GM12878 (cell line): ENCODE results near the gene NFYC. TPM values are rescaled to one million over a fixed set of nuclear protein-coding genes. Genes with fewer than 3 reads are reported as not detected.
A peak's percentile ranks its signal among the peaks of the same experiment; 100 is the strongest.

Experiments used
- ATAC-seq: fragments of 200-7000 bp; cut with Tn5 transposase; 3 replicates; pipeline ENCODE4 v1.9.1; 2020; ENCODE audit warnings: mild to moderate bottlenecking, moderate library complexity
- BruUV-seq: library from RNA; stranded (reverse); fragments of 400-500 nt; replicated peaks from 2 replicates; lab custom pipeline; 2021; lab: Mats Ljungman, UMichigan
- CTCF ChIA-PET: fragments of 300-600 bp; sonication (Branson Sonifier 250); formaldehyde crosslinking; extraction: SDS; loops from one replicate; lab custom pipeline; 2021; ENCODE audit warnings: inconsistent platforms; lab: Yijun Ruan, JAX
- POLR2A ChIA-PET: fragments of 350-600 bp; formaldehyde crosslinking; extraction: SDS; loops from one replicate; lab custom pipeline; 2021; ENCODE audit warnings: inconsistent platforms; lab: Charles Lee
- RAD21 ChIA-PET: fragments of 300-600 bp; sonication (Branson Sonifier 250); formaldehyde crosslinking; loops from one replicate; lab custom pipeline; 2023; ENCODE audit warnings: antibody characterized with exemption; ENCODE audit not compliant: unreplicated experiment; lab: Charles Lee
- SMC1A ChIA-PET: fragments of 300-600 bp; sonication (Branson Sonifier 250); formaldehyde crosslinking; loops from one replicate; lab custom pipeline; 2023; ENCODE audit not compliant: unreplicated experiment, uncharacterized antibody; lab: Charles Lee
- DNase-seq: peaks from one replicate; pipeline ENCODE4 v3.0.0-alpha.2; 2011; ENCODE audit warnings: low read depth, low spot score
- FAIRE-seq: peaks from 3 replicates; lab custom pipeline; 2011; peaks lifted over from hg19 to GRCh38; lab: Jason Lieb, UNC
- H2AFZ ChIP-seq: 2 replicates; pipeline ENCODE4 v1.6.0; 2011; ENCODE audit warnings: low read depth, low read length, control low read depth; ENCODE audit not compliant: control insufficient read depth
- H3K27ac ChIP-seq: 2 replicates; pipeline ENCODE4 v1.5.1; 2011; ENCODE audit warnings: control low read depth; ENCODE audit not compliant: control insufficient read depth, insufficient read depth
- H3K27me3 ChIP-seq, 2 experiments: replicated peaks in 1 of 2; 2 replicates each; pipeline versions ENCODE4 v1.6.0 to v1.6.1; 2011; ENCODE audit warnings: low read length in 1 of 2; ENCODE audit not compliant: control insufficient read depth in 2 of 2, insufficient read depth in 2 of 2
- H3K36me3 ChIP-seq, 2 experiments: 2 replicates each; pipeline ENCODE4 v1.5.1; 2011; ENCODE audit warnings: low read length in 1 of 2; ENCODE audit not compliant: control insufficient read depth in 2 of 2, insufficient read depth in 2 of 2
- H3K4me1 ChIP-seq: 2 replicates; pipeline ENCODE4 v1.6.1; 2011; ENCODE audit warnings: mild to moderate bottlenecking, low read length, moderate library complexity, mixed read lengths; ENCODE audit not compliant: control insufficient read depth, insufficient read depth
- H3K4me2 ChIP-seq: 2 replicates; pipeline ENCODE4 v1.6.0; 2011; ENCODE audit warnings: control low read depth; ENCODE audit not compliant: control insufficient read depth, insufficient read depth
- H3K4me3 ChIP-seq: fragments of 200-600 bp; sonication (generic); 2 replicates; pipeline ENCODE4 v1.5.1; 2016
- H3K79me2 ChIP-seq: 2 replicates; pipeline ENCODE4 v1.6.0; 2011; ENCODE audit warnings: low read length; ENCODE audit not compliant: control insufficient read depth, insufficient read depth
- H3K9ac ChIP-seq: 2 replicates; pipeline ENCODE4 v1.8.0; 2011; ENCODE audit warnings: low read length, control low read depth, mixed read lengths; ENCODE audit not compliant: control insufficient read depth, insufficient read depth
- H3K9me3 ChIP-seq: replicated peaks from 3 replicates; pipeline ENCODE4 v1.5.1; 2011; ENCODE audit warnings: mild to moderate bottlenecking, low read length; ENCODE audit not compliant: control insufficient read depth, insufficient read depth
- H4K20me1 ChIP-seq: 2 replicates; pipeline ENCODE4 v1.6.0; 2011; ENCODE audit not compliant: control insufficient read depth, insufficient read depth
- BMI1 ChIP-seq: fragments of 450-650 bp; IDR thresholded peaks from 2 replicates; pipeline ENCODE4 v1.6.1; 2016; ENCODE audit warnings: mild to moderate bottlenecking, moderate library complexity, borderline replicate concordance
- MEF2A ChIP-seq: IDR thresholded peaks from 2 replicates; pipeline ENCODE4 v1.6.1; 2011; ENCODE audit warnings: low read depth, mild to moderate bottlenecking, low read length, moderate library complexity; ENCODE audit not compliant: insufficient read depth
- NRF1 ChIP-seq: conservative IDR thresholded peaks from 2 replicates; pipeline ENCODE4 v1.6.1; 2011; ENCODE audit warnings: mild to moderate bottlenecking, low read depth, low read length, improper control_type of control experiment
- RELA ChIP-seq: fragments of 450-650 bp; IDR thresholded peaks from 2 replicates; pipeline ENCODE4 v1.8.0; 2014; ENCODE audit warnings: borderline replicate concordance; ENCODE audit not compliant: partially characterized antibody
- RUNX3 ChIP-seq: IDR thresholded peaks from 2 replicates; pipeline ENCODE4 v1.6.1; 2012; ENCODE audit warnings: low read length, inconsistent platforms
- SIX5 ChIP-seq: IDR thresholded peaks from 2 replicates; pipeline ENCODE4 v1.6.1; 2011; ENCODE audit warnings: mild to moderate bottlenecking, low read depth, low read length, moderate library complexity; ENCODE audit not compliant: severe bottlenecking
- STAT3 ChIP-seq: IDR thresholded peaks from 2 replicates; pipeline ENCODE4 v1.6.1; 2011; ENCODE audit warnings: low read depth, low read length, improper control_type of control experiment
- SUZ12 ChIP-seq: fragments of 200-600 bp; sonication (generic); IDR thresholded peaks from one replicate; pipeline ENCODE4 v1.6.1; 2018; ENCODE audit warnings: antibody characterized with exemption, mild to moderate bottlenecking; ENCODE audit not compliant: unreplicated experiment
- TCF3 ChIP-seq: IDR thresholded peaks from 2 replicates; pipeline ENCODE4 v1.6.1; 2012; ENCODE audit warnings: low read depth, mild to moderate bottlenecking, low read length, borderline replicate concordance; ENCODE audit not compliant: insufficient read depth
- ZNF217 ChIP-seq: fragments of 450-650 bp; IDR thresholded peaks from 2 replicates; pipeline ENCODE4 v1.6.1; 2017; ENCODE audit warnings: antibody characterized with exemption, mild to moderate bottlenecking
- WGBS: methylation state at CpG from one replicate; pipeline ENCODE4 v1.1.6; 2016; ENCODE audit warnings: low lambda C conversion rate; ENCODE audit not compliant: insufficient replicate concordance, insufficient coverage; ENCODE audit errors: missing lambda C conversion rate; 5-methylcytosine and 5-hydroxymethylcytosine counted together
- in situ Hi-C: fragments of 300-500 bp; cut with MboI; formaldehyde crosslinking; loops from 9 replicates; pipeline ENCODE4 v1.14.3; 2018; ENCODE audit warnings: mixed read lengths
- intact Hi-C: fragments of 100-400 bp; cut with micrococcal nuclease; formaldehyde crosslinking; loops from one replicate; pipeline ENCODE4 v1.14.2; 2022; ENCODE audit not compliant: unreplicated experiment
- polyA plus RNA-seq, 11 experiments: library from polyadenylated mRNA; depleted of rRNA in 4 of 11; unstranded in 6 of 11; stranded (reverse) in 5 of 11; fragments of >200 nt; fragmentation: Nextera tagmentation in 4 of 11; fragmentation: Illumina TruSeq in 1 of 11; extraction: Ambion mirVana in 4 of 11; extraction: Trizol in 1 of 11; gene quantifications; 1 replicate in 1 of 11; 2 replicates in 10 of 11; pipeline versions ENCODE4 v1.2.1 to v1.2.3, GENCODE V29; 2011 to 2016; ENCODE audit warnings: inconsistent platforms in 2 of 11, missing spikeins in 2 of 11, low read depth in 1 of 11
- total RNA-seq, 4 experiments: library from RNA; depleted of rRNA in 3 of 4; stranded (reverse); fragments of >200 nt in 3 of 4; fragmentation: Illumina TruSeq in 1 of 4; extraction: Trizol in 1 of 4; gene quantifications; 2 replicates each; pipeline versions ENCODE4 v1.2.1 to v1.2.3, GENCODE V29; 2013 to 2021
- TF ChIP-seq, protein P1 (sequence below), 3 experiments: IDR thresholded peaks in 2 of 3; conservative IDR thresholded peaks in 1 of 3; 2 replicates each; pipeline ENCODE4 v1.5.1; 2011; ENCODE audit warnings: low read depth in 3 of 3, low read length in 3 of 3, mild to moderate bottlenecking in 3 of 3, control low read depth in 2 of 3, moderate library complexity in 2 of 3, inconsistent platforms in 1 of 3, mixed read lengths in 1 of 3; ENCODE audit not compliant: control insufficient read depth in 2 of 3, insufficient read depth in 1 of 3; ENCODE audit errors: extremely low read depth in 1 of 3
- TF ChIP-seq, protein P2 (sequence below): IDR thresholded peaks from 2 replicates; pipeline ENCODE4 v1.6.1; 2011; ENCODE audit warnings: low read depth, low read length, improper control_type of control experiment, borderline replicate concordance

The NFYC gene
- total and polyA plus RNA-seq, 10 of the 15 experiments (the other 5 are each of a cell fraction or from before 2014, with no cell fraction given) = 4.3 to 84.2 (median 58.3) TPM

DNA sequence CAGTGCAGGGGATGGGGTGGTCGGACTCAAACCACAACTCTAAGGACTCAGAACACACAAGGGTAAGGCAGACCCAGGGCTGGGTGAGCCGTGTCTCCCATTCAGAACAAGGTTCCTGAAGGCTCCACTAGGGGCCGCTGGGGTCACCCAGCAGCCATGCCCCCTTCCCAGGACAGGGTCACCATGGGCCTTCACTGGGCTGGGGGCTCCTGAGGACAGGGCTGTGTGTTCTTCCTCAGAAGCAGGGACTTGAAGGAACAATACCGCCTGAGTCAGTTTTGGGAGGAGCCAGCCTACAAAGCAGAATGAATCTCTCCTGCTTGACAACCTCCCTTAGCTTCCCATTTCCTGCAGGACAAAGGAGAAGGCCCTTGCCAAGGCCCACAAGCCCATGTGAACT lies 41.4 kb upstream of the NFYC start (continued):
- TF ChIP-seq, protein P1, sequence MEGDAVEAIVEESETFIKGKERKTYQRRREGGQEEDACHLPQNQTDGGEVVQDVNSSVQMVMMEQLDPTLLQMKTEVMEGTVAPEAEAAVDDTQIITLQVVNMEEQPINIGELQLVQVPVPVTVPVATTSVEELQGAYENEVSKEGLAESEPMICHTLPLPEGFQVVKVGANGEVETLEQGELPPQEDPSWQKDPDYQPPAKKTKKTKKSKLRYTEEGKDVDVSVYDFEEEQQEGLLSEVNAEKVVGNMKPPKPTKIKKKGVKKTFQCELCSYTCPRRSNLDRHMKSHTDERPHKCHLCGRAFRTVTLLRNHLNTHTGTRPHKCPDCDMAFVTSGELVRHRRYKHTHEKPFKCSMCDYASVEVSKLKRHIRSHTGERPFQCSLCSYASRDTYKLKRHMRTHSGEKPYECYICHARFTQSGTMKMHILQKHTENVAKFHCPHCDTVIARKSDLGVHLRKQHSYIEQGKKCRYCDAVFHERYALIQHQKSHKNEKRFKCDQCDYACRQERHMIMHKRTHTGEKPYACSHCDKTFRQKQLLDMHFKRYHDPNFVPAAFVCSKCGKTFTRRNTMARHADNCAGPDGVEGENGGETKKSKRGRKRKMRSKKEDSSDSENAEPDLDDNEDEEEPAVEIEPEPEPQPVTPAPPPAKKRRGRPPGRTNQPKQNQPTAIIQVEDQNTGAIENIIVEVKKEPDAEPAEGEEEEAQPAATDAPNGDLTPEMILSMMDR (IDR thresholded peaks at IDR 0.05 in 2 of 3, conservative IDR thresholded peaks at IDR 0.05 in 1 of 3; ENCODE audit: control insufficient read depth in 2 of 3, extremely low read depth in 1 of 3, insufficient read depth in 1 of 3, low read depth in 3 of 3, low read length in 3 of 3) = peak; percentile 42 to 69 (median 48)
- no peak for TF ChIP-seq ZNF217
- no peak for TF ChIP-seq NRF1
- TF ChIP-seq SUZ12 = no peak
- no peak for TF ChIP-seq TCF3
- TF ChIP-seq RELA = no peak
- TF ChIP-seq, protein P2, sequence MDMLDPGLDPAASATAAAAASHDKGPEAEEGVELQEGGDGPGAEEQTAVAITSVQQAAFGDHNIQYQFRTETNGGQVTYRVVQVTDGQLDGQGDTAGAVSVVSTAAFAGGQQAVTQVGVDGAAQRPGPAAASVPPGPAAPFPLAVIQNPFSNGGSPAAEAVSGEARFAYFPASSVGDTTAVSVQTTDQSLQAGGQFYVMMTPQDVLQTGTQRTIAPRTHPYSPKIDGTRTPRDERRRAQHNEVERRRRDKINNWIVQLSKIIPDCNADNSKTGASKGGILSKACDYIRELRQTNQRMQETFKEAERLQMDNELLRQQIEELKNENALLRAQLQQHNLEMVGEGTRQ = no peak
- no peak for TF ChIP-seq SIX5
- no peak for TF ChIP-seq BMI1

DNA sequence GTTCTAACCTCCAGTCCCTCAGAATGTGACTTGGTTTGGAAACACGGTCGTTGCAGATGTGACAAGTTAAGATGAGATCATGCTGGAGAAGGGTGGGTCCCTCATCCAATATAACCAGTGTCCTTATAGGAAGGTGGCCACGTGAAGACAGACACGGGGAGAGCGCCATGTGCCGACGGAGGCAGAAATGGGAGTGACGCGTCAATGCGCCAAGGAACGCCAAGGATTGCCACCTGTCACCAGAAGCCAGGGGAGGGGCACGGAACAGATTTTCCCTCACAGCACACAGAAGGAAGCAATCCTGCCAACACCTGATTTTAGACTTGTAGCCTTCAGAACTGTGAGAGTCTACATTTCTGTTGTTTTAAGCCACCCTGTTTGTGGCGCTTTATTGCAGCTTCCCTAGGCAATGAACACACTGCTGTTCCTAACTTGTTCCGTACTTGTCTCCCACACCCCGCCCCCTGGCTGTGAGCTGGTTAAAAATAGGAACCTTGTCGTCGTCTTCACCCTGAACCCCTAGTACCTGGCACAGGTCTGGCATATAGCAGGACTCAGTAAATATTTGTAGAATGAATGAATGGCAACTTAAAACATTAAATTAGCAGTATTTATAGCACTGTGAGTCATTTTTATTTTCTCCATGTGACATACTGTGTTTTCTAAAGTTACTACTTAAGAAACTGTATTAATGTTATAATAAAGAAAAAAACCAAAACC lies 40.2 kb upstream of the NFYC start:
- 59% methylated on average over 17 of the region's 17 CpGs for WGBS
- Histone ChIP-seq H3K27ac (no peak overlapping the region), H3K9me3 (no peaks in the 10 kb centered on the region), H3K27me3 (no peaks in the 10 kb centered on the region), H3K9ac (no peak overlapping the region), H3K36me3 (no peaks in the 10 kb centered on the region), H3K4me2 (no peak overlapping the region), H3K4me1 (no peaks in the 10 kb centered on the region), H3K4me3 (no peak overlapping the region), H2AFZ (no peak overlapping the region), H4K20me1 (no peaks in the 10 kb centered on the region), H3K79me2 (no peaks in the 10 kb centered on the region)
- SMC1A ChIA-PET = no interaction called here
- RAD21 ChIA-PET = no interaction called here
- ATAC-seq = no peak
- TF ChIP-seq MEF2A (no peak), STAT3 (no peak), RUNX3 (no peak)
- no peak for DNase-seq
- in situ Hi-C loops = no loop called here
- FAIRE-seq = no peak
- CTCF ChIA-PET = no interaction called here
- BruUV-seq = no TSS peak
- intact Hi-C loops = no loop called here
- POLR2A ChIA-PET = no interaction called here
